ENCODE results near the gene CTNNA3.
"Not testable (repeated sequence)": the region's sequence is repeated elsewhere in the genome, so short reads cannot be mapped to it uniquely, and the experiment has no call there.

Gene CTNNA3

DNA sequence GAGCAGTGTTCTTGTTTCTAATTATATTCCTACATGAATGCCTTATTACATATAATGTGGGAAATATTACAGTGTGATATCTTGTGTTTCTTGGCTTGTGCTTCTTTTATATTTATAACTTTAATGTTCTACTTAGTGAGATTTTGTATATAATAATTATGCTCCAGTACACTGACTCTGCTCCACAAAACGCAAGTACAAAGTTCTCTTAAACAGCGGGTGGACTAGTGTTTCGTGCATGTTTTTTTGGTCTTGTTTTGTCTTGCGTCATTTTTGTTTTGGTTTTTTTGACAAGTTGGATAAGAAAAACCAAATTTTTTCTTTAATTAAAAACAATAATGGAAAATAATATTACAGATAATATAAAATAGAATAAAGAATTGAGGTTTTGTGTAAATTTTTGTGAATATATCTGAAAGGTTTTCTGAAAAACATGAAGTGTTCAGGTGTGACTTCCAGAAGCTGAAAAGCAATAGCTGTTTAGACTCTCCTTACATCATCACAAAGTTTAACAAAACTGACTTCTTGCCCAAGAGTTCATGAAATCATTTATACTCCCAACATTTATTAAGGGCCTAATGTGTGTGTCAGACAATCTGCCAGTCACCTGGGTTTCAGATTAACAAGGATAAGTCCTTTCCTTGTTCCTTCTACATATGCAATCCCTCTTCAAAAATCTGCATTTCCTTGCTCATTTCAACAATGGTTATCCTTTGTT lies 438.4 kb downstream of the CTNNA3 start:
- in situ Hi-C loops (cut with HindIII; ENCODE audit: low pct_unique_long_range_greater_than_20kb, low sequenced_read_pairs): no loop called here
- no peak for DNase-seq (ENCODE audit: low read depth in 1 of 2, low spot score in 1 of 2)
- no peak for TF ChIP-seq JUND (IDR thresholded peaks at IDR 0.05; ENCODE audit: low read depth)

DNA sequence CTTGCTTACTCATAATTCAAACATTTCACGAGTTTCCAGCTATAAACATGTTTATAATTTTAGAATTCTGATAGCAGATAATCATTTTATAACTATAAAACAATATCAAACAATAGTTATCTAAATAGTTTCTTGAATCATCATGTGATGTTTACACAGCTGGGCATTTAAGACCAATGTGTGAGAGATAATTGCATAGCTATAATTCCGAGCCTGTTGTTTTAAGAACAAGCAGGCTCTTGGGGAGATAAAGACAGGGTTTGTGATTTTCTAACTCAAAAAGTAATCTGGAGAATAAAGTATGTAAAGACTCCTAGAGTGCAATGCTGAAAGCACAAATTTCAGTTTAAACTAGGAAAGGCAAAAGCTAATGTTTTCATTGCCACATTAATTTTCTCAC lies 439.0 kb downstream of the CTNNA3 start:
- TF ChIP-seq JUND (IDR thresholded peaks at IDR 0.05; ENCODE audit: low read depth): no peak
- no peak for DNase-seq (ENCODE audit: low read depth in 1 of 2, low spot score in 1 of 2)
- in situ Hi-C loops (cut with HindIII; ENCODE audit: low pct_unique_long_range_greater_than_20kb, low sequenced_read_pairs): no loop called here

DNA sequence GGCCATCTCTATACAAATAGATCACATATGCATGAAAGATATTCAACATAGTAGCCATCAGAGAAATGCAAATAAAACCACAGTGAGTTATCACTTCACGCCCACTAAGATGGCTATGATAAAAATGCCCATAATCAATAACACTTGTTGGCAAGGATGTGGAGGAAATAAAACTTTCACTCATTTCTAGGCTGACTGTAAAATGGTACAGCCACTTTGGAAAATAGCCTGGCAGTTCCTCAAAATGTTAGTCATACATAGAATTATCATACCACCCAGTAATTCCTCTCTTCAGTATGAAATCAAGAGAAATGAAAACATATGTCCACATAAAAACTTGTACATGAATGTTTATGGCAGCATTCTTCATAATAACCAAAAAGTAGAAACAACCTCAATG lies 445.3 kb downstream of the CTNNA3 start:
- TF ChIP-seq JUND (IDR thresholded peaks at IDR 0.05; ENCODE audit: low read depth): no peak
- no peak for DNase-seq (ENCODE audit: low read depth in 1 of 2, low spot score in 1 of 2)
- in situ Hi-C loops (cut with HindIII; ENCODE audit: low pct_unique_long_range_greater_than_20kb, low sequenced_read_pairs): no loop called here

- no peak for TF ChIP-seq JUND (IDR thresholded peaks at IDR 0.05; ENCODE audit: low read depth)
- no peak for DNase-seq (ENCODE audit: low read depth in 1 of 2, low spot score in 1 of 2)
Observed at GRCh38 chr10:67246066-67246555, 449.9 kb downstream of the CTNNA3 start.

DNA sequence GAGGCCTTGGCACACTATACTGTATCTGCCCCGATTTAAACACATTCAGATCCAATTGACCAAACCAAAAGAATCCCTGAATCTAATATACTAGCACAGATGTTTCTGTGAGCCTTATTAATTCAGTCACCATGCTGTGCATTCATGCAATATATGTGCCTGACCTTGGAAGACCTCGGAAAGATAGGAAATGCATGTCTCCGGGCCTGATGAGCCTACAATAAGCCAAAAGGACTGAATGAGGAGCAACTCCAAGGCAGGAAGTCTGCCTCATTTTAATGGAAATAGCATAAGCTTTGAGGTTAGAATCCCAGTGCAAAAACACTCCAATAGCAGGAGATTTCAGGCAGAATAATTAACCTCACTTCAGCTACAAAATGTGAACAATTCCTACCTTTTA lies 453.5 kb downstream of the CTNNA3 start:
- no peak for DNase-seq (ENCODE audit: low read depth in 1 of 2, low spot score in 1 of 2)
- in situ Hi-C loops (cut with HindIII; ENCODE audit: low pct_unique_long_range_greater_than_20kb, low sequenced_read_pairs): no loop called here

More at GRCh38 chr10:67246066-67246555, 449.9 kb downstream of the CTNNA3 start:
- in situ Hi-C loops (cut with HindIII; ENCODE audit: low pct_unique_long_range_greater_than_20kb, low sequenced_read_pairs): no loop called here

GRCh38 chr10:67241451-67241850 lies 454.5 kb downstream of the CTNNA3 start:
- in situ Hi-C loops (cut with HindIII; ENCODE audit: low pct_unique_long_range_greater_than_20kb, low sequenced_read_pairs): no loop called here
- no peak for TF ChIP-seq JUND (IDR thresholded peaks at IDR 0.05; ENCODE audit: low read depth)

More for the DNA sequence above, 453.5 kb downstream of the CTNNA3 start:
- TF ChIP-seq JUND (IDR thresholded peaks at IDR 0.05; ENCODE audit: low read depth): no peak

DNA sequence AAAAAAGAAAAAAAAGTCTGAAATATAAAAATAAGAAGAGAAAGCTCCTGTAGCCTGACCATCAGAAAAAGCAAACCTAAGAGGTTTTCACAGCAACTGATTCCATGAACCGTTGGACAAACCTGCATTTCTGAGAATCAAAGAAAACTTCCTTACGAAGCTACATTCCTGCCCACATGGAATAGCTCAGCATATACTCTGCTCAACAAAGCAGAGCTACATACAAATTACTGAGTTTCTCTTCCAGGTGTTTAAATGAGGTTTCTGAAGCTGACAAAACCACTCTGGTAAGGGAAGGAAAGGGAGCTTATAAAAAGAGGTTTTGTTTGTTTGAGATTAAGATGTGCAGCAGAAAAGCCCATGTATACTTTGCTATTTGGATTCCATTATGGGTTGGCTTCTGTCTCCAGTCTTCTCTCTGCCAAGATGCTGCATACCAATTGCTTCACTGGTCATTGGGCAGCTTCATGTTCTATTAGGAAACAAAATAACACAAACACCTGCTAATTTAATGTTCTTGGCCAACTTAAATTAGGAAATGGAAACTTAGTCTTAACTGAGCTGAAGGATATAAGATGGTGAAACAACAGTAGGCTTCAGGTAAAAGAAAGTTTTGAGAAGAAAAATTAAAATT lies 456.0 kb downstream of the CTNNA3 start:
- in situ Hi-C loops (cut with HindIII; ENCODE audit: low pct_unique_long_range_greater_than_20kb, low sequenced_read_pairs): no loop called here
- TF ChIP-seq JUND (IDR thresholded peaks at IDR 0.05; ENCODE audit: low read depth): no peak
- DNase-seq (ENCODE audit: low read depth in 1 of 2, low spot score in 1 of 2): peak in 1 of 2 experiments; percentile 32

More at GRCh38 chr10:67241451-67241850, 454.5 kb downstream of the CTNNA3 start:
- DNase-seq (ENCODE audit: low read depth in 1 of 2, low spot score in 1 of 2): no peak

DNA sequence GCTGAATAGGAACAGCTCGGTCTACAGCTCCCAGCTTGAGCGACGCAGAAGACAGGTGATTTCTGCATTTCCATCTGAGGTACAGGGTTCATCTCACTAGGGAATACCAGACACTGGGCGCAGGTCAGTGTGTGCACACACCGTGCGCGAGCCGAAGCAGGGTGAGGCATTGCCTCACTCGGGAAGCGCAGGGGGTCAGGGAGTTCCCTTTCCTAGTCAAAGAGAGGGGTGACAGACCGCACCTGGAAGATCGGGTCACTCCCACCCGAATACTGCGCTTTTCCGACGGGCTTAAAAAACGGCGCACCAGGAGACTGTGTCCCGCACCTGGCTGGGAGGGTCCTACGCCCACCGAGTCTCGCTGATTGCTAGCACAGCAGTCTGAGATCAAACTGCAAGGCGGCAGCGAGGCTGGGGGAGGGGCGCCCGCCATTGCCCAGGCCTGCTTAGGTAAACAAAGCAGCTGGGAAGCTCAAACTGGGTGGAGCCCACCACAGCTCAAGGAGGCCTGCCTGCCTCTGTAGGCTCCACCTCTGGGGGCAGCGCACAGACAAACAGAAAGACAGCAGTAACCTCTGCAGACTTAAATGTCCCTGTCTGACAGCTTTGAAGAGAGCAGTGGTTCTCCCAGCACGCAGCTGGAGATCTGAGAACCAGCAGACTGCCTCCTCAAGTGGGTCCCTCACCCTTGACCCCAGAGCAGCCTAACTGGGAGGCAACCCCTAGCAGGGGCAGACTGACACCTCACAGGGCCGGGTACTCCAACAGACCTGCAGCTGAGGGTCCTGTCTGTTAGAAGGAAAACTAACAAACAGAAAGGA lies 465.1 kb downstream of the CTNNA3 start:
- DNase-seq (ENCODE audit: low read depth in 1 of 2, low spot score in 1 of 2); in situ Hi-C loops (cut with HindIII; ENCODE audit: low pct_unique_long_range_greater_than_20kb, low sequenced_read_pairs): not testable (repeated sequence)

- DNase-seq (ENCODE audit: low read depth in 1 of 2, low spot score in 1 of 2): no peak
- no peak for TF ChIP-seq JUND (IDR thresholded peaks at IDR 0.05; ENCODE audit: low read depth)
- in situ Hi-C loops (cut with HindIII; ENCODE audit: low pct_unique_long_range_greater_than_20kb, low sequenced_read_pairs): no loop called here
Observed at GRCh38 chr10:67225226-67225625, 470.8 kb downstream of the CTNNA3 start.

GRCh38 chr10:67224553-67224952 lies 471.4 kb downstream of the CTNNA3 start:
- DNase-seq (ENCODE audit: low read depth in 1 of 2, low spot score in 1 of 2): peak in 1 of 2 experiments; percentile 45
- TF ChIP-seq JUND (IDR thresholded peaks at IDR 0.05; ENCODE audit: low read depth): no peak
- in situ Hi-C loops (cut with HindIII; ENCODE audit: low pct_unique_long_range_greater_than_20kb, low sequenced_read_pairs): no loop called here

DNA sequence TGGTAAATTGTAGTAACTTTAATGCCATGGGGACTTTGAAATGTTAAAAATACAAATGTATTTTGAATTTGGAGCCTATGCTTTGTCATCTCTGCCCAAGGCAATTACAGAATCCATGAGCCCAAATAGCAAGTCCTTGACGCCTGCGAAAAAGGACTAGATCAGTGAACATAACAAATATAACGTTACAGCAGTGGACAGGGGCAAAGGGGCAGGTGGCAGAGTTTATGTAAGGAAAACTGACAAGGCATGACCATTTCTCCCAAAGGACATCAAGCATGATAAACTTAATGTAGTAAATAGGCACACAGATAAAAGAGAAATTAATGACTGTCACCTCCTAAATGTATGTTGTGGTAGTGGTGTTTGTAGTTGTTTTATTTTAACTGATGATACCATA lies 473.1 kb downstream of the CTNNA3 start:
- in situ Hi-C loops (cut with HindIII; ENCODE audit: low pct_unique_long_range_greater_than_20kb, low sequenced_read_pairs): no loop called here
- no peak for DNase-seq (ENCODE audit: low read depth in 1 of 2, low spot score in 1 of 2)
- no peak for TF ChIP-seq JUND (IDR thresholded peaks at IDR 0.05; ENCODE audit: low read depth)

DNA sequence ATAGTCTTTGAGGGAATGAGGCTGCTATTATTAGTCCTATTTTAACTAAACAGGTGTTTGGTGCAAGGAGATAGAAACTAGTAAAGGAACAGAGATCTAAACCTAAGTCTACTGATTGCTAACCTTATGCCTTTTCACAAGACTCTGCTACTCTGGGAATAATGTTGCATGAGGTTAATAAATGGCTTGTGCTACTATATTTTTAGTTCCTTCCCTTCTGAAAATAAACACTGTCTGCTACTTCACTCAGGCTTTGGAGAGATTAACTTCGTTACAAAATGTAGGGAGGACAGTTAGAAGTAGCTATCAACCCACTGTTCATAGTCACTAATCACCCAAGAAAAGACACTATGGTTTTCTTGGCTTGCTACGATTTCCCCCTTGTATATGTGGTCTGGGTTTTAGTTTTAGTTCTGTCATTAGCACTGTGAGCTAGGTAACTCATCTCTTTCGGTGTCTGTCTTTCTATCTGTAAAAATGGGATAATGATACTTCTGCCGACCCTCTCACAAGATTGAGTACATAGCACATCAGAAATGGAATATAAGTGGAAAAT lies 474.0 kb downstream of the CTNNA3 start:
- in situ Hi-C loops (cut with HindIII; ENCODE audit: low pct_unique_long_range_greater_than_20kb, low sequenced_read_pairs): no loop called here
- no peak for DNase-seq (ENCODE audit: low read depth in 1 of 2, low spot score in 1 of 2)
- no peak for TF ChIP-seq JUND (IDR thresholded peaks at IDR 0.05; ENCODE audit: low read depth)
